ENCODE data around the gene TNFAIP3.

TNFAIP3 gene

DNA sequence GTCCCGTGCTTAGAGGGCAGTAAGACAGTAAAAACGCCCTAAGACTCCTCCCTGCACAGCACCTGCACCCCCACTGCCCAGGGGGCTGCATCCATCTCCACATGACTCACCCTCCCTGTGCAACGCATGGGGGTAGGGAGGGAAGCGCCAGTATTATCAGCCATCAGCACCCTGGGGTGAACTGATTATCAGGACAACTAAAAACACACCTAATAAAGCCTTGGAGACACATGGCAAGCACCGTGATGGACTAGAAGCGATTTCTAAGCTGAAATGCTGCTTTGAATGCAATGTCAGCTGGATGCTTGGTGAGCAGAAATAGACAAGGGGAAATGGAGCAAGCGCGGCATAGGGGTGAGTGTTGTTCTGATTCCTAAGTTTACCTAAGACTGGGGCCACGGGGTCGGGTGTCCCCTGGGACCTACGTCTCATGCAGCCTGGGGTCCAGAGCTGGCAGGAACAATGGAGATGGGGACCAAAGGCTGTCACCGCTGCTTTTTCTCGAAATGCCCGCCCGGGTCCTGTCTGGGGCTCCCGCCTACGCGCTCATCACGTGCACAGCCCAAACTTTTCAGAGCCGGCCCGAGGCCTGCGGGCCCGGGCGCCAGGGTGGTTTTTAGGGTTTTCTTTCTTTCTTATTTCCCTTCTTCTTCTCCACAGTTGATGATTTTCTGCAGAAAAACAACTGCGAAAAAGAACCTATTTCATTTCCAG lies 702 bp upstream of the TNFAIP3 start:
- DNase-seq: no peak

DNA sequence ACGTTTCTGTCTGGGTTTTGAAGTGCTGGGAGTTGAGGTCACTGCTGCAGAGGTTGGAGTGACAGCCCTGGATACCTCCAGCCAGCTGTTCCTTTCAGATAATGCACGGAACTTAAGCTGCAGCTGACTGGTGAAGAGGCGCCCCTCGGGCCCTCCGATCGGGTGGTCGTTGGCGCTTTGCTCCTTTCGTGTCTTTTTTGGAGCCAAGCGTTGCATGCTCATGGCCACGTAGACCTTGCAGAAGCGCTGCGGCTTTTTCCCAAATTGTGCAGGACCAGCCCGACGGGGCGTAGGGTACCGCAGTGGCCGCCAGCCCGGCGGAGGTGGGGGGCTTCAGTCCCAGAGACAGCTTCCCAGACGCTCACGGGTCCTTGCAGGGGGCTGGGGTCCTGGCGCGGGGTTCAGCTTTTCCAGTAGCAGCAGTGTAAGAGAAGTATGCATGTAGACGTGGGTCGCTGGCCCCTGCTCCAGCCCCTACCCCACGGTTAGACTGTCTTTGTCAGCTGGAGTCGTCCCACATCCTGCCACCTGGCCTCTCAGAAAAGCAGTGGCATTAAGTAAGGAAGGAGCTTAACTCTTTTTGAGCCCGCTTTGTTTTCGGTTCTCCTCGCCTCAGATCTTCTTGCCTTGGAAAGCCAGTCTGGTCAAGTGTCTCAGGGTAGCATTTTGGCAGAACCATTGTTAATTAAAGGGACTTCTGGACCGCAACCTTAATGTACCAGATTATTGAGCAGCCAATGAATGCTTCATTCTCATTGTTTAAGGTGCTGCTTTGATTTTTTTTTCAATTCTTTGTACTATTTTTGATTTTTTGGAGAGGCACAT lies 838 bp downstream of the TNFAIP3 start:
- DNase-seq: no peak

DNA sequence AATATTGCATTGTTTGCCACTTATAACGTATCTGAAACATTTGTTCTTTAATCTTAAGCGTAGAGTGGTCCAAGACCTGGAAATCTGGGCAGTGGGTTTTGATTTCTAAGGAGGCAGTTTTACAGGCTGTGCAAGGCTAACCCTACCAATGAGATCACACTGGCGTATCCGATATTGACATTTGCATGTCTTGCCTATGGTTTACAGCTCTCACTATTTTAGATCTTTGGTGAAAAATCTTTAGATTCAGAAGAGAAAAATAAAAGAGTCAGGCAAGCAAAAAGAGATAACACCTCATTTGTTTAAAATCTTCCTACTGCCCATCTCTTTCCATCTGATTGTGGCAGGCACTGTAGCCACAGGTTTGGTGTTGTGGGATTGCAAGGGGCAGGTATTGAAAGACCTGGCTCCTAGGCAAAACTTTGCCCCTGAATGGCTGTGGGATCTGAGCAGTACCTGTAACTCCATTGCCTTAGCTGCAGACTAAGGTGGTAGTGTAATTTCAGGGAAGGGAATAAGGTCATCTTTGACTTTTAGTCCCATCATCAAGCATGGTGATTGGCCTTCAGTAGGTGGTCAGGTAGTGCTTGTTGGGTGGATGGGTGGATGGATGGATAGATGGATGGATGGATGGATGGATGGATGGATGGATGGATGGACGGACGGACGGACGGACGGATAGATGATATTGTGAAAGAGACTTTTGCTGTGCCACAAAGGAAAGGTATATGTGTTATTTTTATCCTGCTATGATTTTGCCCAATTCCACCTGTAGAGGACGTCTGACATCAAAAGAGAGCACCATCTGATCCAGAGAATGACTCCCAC lies 1.9 kb downstream of the TNFAIP3 start:
- DNase-seq: no peak

DNA sequence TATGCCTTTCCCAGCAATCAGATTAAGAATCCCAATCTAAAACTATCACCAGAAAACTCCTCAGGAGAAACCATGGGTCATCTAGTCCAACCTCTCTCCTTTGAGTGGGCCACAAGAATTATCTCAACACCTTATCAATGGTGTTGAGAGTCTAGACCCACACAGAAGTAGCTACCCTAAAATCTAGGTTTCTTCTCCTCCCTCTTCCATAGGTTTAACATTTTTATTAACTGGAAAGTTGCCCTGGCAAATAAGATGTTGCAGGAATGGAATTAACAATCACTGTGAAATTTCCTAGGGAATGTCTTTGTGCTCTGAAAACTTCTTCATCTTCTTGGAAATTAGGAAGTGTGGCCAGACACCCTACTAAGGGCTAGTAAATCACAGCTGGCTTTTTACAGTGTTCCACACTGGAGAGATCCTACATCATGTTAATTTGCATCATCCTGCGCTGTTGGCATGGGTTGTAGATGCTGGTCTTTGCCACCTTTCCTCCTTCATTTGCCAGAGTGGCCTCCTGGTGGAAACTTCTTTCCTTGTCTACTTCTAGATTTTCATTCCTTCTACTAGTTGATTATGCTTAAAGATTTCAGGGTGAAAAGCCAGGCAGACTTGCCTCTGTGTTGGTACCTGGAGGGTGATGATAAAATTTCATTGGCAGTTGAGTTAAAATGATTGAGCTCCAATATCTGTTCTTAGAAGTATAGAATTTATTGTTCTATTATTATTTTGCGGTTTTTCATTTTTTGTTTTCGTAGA lies 2.7 kb downstream of the TNFAIP3 start:
- no peak for DNase-seq

DNA sequence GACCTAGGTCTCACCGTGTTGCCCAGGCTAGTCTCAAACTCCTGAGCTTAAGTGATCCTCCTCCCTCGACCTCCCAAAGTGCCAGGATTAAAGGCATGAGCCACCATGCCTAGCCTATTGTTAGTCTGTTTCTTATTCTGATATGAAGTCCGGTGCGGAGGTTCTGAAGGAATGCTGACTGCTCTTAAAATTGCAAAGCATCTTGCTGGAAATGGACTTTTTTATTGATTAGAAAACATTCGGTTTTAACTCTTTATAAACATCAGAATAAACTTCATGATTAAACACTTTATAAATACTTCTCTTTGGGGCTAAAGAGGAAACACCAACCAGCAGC lies 3.2 kb downstream of the TNFAIP3 start:
- DNase-seq: no peak

DNA sequence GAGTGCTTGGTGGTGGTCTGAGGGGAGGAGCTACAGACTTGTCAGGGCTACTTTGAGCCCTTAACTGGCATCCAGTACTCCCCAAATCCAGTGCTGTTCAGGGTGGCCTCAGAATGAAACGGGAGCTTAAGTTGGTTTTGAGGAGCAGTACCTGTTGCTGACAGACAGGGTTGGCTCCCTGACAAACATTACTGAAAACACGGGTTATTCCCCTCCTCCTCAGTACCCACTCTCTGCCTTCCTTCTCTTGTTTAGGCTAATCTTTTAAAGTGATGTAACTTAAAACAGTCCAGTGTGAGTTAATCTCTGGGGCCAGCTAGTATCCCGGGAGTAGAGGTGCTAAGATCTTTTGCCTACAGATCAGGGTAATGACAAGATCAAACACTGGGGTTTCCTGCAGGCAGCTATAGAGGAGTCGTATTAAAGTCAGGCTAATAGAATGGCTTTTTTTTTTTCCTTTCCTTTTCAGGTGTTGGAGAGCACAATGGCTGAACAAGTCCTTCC lies 3.7 kb downstream of the TNFAIP3 start:
- DNase-seq: no peak

DNA sequence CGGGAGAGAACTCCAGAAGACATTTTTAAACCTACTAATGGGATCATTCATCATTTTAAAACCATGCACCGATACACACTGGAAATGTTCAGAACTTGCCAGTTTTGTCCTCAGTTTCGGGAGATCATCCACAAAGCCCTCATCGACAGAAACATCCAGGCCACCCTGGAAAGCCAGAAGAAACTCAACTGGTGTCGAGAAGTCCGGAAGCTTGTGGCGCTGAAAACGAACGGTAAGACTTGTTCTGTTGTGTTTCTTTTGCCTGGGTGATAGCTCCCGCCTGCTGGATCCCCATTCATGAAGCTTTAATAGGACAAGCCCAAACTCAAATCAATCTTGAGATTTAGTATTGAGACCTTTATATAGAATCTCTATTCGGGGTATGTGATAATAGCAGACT lies 4.2 kb downstream of the TNFAIP3 start:
- no peak for DNase-seq

DNA sequence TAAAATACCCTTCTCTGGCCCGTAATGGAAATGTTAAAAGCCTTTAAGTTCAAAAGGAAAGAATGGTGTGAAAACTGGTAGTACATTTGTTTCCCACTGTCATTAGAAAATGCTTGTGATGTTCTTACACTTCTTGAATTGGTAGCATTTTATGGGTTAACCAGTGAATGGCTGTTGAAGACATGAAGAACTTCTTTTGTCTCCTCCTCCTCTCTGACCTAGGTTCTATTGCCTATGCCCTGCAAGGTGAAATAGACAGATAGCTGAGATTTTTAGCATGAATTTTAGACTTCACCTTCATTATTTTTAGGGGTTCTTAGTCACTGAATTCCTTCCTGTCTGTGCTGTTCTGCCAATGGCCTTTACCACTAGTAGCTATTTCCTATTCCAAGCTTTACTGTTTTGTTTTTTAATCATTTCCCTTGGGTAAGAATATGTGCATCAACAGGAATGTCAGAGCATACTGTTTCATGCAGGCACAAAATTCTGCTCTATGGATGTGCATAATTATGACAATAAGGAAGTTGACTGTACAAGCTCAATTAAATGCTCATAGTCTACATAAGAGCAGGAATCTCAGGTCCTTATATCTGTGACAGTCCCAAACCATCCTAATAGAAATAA lies 4.9 kb downstream of the TNFAIP3 start:
- no peak for DNase-seq

DNA sequence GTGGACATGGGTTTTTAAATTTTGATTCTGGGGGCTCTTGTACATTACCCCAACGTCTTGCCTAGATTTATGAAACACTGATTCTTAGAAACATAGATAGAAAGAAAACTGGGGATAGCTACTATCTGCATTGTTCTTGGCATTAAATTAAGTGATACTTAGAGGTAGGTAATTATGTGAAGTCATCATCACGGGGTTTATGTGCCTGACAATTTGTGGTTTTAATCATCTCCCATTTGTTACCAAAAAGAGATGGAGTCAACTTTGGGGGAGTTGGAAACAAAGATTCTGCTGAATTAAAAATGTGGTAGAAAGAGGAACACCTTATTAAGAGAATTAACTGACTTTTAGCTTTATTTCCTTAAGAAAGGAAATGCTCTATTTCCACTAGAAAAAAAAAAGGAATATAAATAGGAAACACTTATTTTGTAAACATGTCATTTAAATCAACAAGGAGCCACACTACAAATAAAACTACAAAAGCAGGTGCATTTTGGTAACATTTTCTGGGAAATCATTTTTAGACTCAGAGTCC lies 5.6 kb downstream of the TNFAIP3 start:
- DNase-seq: no peak

DNA sequence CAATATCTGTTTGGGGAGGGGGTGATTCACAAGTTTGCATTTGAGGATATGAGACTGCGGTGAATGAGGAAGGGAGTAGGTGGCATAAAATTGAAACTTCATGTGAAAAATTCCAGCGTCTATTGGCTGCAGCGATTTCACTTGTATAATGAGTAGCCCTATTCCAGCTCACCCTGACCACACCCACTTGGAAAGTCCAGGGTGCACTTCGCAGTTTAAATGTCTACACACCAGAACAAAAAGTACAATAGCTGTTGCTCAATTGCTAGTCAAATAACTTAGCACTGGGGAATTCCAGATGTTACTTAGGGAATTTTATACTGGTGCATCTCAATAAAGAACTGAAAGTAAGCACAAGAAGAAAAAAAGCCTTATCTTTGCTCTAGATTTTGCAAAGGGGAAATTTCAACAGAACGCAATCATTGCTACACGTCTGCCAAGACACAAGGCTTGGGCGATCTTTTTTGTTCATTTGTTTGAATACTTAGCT lies 6.3 kb downstream of the TNFAIP3 start:
- DNase-seq: no peak

DNA sequence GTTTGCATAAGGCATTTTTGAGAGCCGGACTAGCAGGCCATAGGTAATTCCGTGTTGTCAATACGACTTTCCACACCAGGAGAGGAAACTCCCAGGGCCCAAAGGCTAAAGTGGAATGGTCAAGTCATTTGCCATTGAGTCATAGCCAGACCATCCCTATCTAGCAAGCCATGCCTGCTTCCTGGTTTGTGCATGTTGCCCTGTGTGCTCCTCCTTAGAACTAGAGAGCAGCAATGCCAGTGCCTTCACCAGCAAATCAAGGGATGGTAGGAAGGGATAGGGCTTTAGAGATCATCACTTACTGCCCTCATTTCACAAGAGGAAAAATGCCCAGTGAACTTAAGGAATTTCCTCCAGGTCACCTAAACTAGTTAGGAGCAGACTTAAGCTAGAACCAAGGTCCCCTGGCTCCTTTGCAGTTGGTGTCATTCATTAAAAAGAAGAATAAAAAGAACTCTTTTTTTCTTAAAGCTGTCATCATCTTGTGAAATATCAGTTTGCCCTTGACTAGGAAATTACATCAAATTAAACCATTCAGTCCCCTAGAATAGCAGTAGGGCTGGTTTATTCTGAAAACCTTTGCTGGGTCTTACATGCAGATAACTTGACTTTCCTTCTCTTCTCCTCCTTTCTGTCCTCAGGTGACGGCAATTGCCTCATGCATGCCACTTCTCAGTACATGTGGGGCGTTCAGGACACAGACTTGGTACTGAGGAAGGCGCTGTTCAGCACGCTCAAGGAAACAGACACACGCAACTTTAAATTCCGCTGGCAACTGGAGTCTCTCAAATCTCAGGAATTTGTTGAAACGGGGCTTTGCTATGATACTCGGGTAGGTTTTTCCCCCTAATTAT lies 7.4 kb downstream of the TNFAIP3 start:
- DNase-seq: no peak

DNA sequence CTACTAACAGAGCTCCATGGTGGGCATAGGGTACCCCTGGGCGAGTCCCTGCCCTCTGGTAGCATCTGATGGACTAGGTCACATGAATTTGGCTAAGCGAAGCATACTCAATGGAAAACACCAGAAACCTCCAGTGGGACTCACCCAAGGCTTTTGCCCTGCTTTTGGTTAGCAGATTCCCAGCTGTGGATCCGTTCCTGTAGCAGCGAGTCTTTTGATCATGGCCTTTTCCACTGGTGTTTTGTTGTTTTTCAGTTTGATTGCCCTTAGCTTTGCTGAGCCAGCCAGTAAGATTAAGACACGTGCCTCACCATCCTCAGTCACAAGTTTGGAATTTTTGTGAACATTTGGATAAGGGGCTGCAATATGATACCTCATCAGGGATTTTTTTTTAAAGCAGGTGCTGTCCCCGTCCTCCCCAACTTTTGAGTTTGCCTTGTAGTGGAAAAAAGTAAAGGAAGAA lies 8.0 kb downstream of the TNFAIP3 start:
- DNase-seq: no peak

DNA sequence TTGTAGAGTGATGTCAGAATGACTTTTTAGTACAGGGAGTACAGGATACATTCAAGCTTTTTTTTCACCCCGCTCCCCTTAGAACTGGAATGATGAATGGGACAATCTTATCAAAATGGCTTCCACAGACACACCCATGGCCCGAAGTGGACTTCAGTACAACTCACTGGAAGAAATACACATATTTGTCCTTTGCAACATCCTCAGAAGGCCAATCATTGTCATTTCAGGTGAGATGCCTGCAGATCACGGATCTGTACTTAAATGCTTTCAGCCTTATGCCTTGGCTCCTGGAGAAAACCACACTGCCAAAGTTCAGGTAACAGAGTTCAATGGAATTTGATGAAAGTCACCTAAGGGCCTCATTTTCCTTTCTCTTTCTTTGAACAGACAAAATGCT lies 8.5 kb downstream of the TNFAIP3 start:
- no peak for DNase-seq

DNA sequence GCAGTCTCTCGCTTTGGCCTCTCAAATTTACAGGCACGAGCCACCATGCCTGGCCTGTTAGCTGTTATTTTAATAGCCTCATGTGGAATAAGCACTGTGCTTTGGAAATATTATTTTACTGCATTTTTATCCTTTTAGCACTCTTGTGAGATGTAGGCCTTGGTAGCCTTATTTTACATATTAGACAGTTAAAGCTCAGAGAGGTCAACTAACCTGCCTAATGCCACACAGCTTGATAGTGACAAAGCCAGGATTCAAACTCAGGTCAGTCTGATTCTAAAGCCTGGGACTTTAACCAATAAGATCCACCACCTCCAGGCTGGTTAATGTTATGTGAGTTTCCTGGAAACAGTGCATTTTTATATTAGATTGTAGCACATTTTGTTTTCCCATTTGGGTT lies 9.5 kb downstream of the TNFAIP3 start:
- DNase-seq: no peak

DNA sequence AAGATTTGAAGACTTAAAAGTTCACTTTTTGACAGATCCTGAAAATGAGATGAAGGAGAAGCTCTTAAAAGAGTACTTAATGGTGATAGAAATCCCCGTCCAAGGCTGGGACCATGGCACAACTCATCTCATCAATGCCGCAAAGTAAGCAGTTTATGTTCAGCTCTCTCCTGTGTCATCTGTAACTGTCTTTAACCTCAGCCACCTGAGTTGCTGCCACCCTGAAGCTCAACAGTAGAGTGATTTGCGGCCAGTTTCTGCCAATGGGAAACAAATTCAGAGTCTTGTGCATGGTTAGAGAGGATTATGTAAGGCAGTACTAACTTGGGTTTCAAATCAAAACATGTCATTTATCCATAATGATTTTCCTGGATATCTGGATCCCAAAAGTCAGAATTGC lies 10.1 kb downstream of the TNFAIP3 start:
- no peak for DNase-seq

DNA sequence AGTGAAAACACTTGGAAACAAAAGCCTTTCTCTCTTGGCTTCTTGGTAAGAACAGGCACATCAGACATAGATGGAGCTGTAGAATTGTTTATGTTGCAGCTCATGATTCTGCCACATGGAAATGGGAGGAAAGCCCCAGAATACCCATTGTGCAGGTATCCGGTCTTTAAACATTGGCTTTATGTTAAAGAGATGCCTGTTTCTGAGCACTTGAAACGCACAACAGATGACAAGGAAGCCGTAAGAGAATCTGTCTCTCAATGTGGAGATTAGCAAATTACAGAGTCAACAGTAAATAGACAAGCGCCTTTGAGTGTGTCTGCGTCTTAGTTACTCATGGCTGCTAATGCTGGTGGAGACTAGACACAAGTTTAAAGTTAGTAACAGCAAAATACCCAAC lies 10.5 kb downstream of the TNFAIP3 start:
- DNase-seq: no peak

DNA sequence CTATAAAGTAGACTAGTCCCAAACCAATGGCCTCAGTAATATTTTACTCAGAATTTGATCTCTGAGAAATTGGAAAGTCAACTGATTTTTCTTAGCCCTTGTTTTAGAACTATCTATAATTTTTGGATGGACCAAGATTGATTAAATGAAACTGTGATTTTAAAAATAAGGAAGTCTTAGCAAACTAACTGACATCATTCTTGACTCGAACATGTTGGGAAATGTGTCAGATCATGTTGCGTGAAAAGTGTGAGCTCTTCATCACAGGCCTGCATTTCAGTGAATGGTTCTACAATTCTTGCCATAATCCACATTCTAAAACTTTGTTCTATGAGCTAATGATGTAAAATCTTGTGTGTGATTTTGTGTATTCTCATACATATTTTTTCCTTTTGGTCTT lies 11.0 kb downstream of the TNFAIP3 start:
- DNase-seq: no peak

DNA sequence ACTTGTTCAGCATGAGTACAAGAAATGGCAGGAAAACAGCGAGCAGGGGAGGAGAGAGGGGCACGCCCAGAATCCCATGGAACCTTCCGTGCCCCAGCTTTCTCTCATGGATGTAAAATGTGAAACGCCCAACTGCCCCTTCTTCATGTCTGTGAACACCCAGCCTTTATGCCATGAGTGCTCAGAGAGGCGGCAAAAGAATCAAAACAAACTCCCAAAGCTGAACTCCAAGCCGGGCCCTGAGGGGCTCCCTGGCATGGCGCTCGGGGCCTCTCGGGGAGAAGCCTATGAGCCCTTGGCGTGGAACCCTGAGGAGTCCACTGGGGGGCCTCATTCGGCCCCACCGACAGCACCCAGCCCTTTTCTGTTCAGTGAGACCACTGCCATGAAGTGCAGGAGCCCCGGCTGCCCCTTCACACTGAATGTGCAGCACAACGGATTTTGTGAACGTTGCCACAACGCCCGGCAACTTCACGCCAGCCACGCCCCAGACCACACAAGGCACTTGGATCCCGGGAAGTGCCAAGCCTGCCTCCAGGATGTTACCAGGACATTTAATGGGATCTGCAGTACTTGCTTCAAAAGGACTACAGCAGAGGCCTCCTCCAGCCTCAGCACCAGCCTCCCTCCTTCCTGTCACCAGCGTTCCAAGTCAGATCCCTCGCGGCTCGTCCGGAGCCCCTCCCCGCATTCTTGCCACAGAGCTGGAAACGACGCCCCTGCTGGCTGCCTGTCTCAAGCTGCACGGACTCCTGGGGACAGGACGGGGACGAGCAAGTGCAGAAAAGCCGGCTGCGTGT lies 11.6 kb downstream of the TNFAIP3 start:
- DNase-seq: no peak

DNA sequence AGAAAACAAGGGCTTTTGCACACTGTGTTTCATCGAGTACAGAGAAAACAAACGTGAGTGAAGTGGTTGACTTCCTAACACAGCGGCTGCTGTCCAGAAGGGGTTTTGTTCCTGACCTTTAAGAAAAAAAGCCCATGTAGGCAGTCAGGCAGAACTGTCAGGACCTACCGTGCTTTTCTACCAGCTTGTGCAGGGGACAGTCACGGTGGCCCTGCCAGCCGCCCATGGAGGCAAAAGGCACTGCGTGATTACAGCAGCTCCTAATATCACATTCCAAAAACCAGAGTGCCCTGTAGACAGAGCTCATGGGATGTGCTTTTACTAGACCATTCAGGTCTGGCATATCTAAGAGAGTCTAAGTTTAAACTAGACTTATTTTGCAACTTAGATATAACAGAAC lies 12.2 kb downstream of the TNFAIP3 start:
- DNase-seq: no peak
